HUES48 (cell line): ENCODE measurements around the gene ARHGEF17.

Experiments used
- H3K27ac ChIP-seq: one replicate; pipeline ENCODE4 v1.7.0; 2013; ENCODE audit warnings: low read depth, low read length, inconsistent platforms
- H3K27me3 ChIP-seq: 2 replicates; pipeline ENCODE4 v1.6.1; 2013; ENCODE audit warnings: mild to moderate bottlenecking, low read length; ENCODE audit not compliant: control insufficient read depth, insufficient read depth
- H3K36me3 ChIP-seq: 2 replicates; pipeline ENCODE4 v1.6.1; 2013; ENCODE audit warnings: low read length; ENCODE audit not compliant: control insufficient read depth, insufficient read depth
- H3K4me1 ChIP-seq: 2 replicates; pipeline ENCODE4 v1.6.1; 2013; ENCODE audit warnings: mild to moderate bottlenecking, low read length; ENCODE audit not compliant: control insufficient read depth, insufficient read depth
- H3K4me3 ChIP-seq: 2 replicates; pipeline ENCODE4 v1.5.1; 2013; ENCODE audit warnings: mild to moderate bottlenecking, low read depth, low read length
- H3K9ac ChIP-seq: 2 replicates; pipeline ENCODE4 v1.6.1; 2013; ENCODE audit warnings: mild to moderate bottlenecking, low read depth, low read length, moderate library complexity
- H3K9me3 ChIP-seq: 2 replicates; pipeline ENCODE4 v1.6.1; 2013; ENCODE audit warnings: low read length; ENCODE audit not compliant: control insufficient read depth, insufficient read depth

ARHGEF17 gene

DNA sequence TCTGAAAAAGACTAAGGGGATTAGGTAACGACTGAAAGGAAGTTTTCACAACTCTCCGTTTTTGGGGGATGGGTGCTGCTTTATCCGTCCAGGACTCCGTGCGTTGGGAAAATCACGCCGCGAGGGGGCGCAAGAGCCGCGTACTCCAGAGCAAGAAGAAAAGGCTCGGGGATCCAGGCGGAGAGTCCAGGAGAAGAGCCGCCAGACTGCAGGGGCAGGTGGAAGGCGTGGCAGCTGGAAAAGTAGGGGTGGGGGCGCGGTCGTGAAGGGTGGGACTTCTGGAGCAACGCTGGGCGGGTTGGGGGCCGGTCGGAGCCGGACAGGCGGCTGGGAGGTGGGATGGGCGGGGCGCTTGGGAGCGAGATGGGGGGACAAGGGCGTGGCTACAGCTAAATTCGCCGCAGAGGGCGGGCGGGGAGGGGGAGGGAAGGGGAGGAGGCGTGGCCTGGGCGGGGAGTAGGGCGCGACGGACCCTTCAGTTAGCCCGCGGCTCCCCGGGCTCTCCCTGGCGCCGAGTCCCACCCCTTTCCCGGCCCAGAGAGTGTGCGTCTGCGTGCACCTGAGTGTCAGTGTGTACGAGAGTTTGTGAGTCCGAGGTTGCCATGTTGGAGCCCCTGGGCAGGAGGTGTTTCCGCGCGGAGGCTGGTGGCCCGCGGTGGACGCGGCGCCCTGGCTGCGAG, 613 bp upstream of the ARHGEF17 start:
- Histone ChIP-seq H3K27me3 (peaks cover 35% of the 10 kb centered on the region), H3K36me3 (no peaks in the 10 kb centered on the region), H3K4me1 (peaks cover 15% of the 10 kb centered on the region; the same call in 1 of the 2 replicates), H3K9ac (peak overlapping the region; percentile 73), H3K9me3 (no peaks in the 10 kb centered on the region), H3K4me3 (peak overlapping the region; percentile 97), H3K27ac (peak overlapping the region; percentile 82)

DNA sequence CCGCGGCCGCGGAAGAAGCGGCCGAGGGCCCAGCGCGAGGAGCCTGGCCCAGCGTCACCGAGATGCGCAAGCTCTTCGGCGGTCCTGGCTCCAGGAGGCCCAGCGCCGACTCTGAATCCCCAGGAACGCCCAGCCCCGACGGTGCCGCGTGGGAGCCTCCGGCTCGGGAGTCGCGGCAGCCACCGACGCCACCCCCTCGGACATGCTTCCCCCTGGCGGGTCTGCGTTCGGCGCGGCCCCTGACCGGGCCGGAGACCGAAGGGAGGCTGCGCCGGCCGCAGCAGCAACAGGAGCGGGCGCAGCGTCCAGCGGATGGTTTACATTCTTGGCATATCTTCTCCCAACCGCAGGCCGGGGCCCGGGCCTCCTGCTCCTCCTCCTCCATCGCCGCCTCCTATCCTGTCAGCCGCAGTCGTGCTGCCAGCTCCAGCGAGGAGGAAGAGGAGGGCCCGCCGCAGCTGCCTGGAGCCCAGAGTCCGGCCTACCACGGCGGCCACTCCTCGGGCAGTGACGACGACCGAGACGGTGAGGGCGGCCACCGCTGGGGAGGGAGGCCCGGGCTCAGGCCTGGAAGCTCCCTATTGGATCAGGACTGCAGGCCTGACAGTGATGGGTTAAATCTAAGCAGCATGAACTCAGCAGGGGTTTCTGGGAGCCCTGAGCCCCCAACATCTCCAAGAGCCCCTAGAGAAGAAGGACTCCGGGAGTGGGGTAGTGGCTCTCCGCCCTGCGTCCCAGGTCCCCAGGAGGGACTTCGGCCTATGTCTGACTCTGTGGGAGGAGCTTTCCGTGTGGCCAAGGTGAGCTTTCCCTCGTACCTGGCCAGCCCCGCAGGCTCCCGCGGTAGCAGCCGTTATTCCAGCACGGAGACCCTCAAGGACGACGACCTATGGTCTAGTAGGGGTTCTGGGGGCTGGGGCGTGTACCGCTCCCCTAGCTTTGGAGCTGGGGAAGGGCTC, 1.2 kb downstream of the ARHGEF17 start:
- Histone ChIP-seq H3K27me3 (peaks cover 35% of the 10 kb centered on the region), H3K36me3 (no peaks in the 10 kb centered on the region), H3K4me3 (peak overlapping the region; percentile 97), H3K9ac (peak overlapping the region; percentile 26), H3K9me3 (no peaks in the 10 kb centered on the region), H3K4me1 (peaks cover 15% of the 10 kb centered on the region; the same call in 1 of the 2 replicates), H3K27ac (peak overlapping the region; percentile 62)

DNA sequence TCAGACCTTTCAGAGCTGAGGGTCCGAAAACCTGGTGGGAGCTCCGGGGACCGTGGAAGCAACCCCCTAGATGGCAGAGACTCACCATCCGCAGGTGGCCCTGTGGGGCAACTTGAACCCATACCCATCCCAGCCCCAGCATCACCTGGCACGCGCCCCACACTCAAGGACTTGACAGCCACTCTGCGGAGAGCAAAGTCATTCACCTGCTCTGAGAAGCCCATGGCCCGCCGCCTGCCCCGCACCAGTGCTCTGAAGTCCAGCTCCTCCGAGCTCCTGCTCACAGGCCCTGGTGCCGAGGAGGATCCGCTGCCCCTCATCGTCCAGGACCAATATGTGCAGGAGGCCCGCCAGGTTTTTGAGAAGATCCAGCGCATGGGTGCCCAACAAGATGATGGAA, 2.0 kb downstream of the ARHGEF17 start:
- H3K36me3 ChIP-seq = no peaks in the 10 kb centered on the region
- H3K27me3 ChIP-seq = peaks cover 35% of the 10 kb centered on the region
- no peaks in the 10 kb centered on the region for H3K9me3 ChIP-seq
- no peak overlapping the region; the same call in 1 of the 2 replicates for H3K4me3 ChIP-seq
- H3K9ac ChIP-seq = no peak overlapping the region
- no peak overlapping the region for H3K27ac ChIP-seq
- H3K4me1 ChIP-seq = peaks cover 15% of the 10 kb centered on the region; the same call in 1 of the 2 replicates

DNA sequence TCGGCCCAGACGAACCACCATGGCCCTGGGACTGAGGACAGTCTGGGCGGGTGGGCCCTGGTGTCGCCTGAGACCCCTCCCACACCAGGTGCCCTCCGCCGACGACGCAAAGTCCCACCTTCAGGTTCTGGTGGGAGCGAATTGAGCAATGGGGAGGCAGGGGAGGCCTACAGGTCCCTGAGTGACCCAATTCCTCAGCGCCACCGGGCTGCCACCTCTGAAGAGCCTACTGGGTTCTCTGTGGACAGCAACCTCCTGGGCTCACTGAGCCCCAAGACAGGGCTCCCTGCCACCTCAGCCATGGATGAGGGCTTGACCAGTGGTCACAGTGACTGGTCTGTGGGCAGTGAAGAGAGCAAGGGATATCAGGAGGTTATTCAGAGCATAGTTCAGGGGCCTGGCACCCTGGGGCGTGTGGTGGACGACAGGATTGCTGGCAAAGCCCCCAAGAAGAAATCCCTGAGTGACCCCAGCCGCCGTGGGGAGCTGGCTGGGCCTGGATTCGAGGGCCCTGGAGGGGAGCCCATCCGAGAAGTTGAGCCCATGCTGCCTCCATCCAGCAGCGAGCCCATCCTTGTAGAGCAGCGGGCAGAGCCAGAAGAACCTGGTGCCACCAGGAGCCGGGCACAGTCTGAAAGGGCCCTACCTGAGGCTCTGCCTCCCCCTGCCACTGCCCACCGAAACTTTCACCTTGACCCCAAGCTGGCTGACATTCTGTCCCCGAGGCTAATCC, 2.8 kb downstream of the ARHGEF17 start:
- Histone ChIP-seq H3K9me3 (no peaks in the 10 kb centered on the region), H3K4me1 (peaks cover 15% of the 10 kb centered on the region; the same call in 1 of the 2 replicates), H3K9ac (no peak overlapping the region)

DNA sequence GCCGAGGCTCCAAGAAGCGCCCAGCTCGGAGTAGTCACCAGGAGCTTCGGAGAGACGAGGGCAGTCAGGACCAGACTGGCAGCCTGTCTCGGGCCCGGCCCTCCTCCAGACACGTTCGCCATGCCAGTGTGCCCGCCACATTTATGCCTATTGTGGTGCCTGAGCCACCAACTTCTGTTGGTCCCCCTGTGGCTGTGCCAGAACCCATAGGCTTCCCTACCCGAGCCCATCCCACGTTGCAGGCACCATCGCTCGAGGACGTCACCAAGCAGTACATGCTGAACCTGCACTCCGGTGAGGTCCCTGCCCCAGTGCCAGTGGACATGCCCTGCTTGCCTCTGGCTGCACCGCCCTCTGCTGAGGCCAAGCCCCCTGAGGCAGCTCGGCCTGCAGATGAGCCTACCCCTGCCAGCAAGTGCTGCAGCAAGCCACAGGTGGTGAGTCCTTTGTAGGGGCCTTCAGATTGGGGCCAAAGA, 3.4 kb downstream of the ARHGEF17 start:
- H3K36me3 ChIP-seq = no peaks in the 10 kb centered on the region
- no peak overlapping the region for H3K9ac ChIP-seq
- peaks cover 29% of the 10 kb centered on the region for H3K27me3 ChIP-seq
- peaks cover 14% of the 10 kb centered on the region; the same call in 1 of the 2 replicates for H3K4me1 ChIP-seq
- H3K27ac ChIP-seq = no peak overlapping the region
- H3K4me3 ChIP-seq = no peak overlapping the region
- H3K9me3 ChIP-seq = no peaks in the 10 kb centered on the region

More for the DNA sequence above, 2.8 kb downstream of the ARHGEF17 start:
- Histone ChIP-seq H3K27ac (no peak overlapping the region), H3K4me3 (no peak overlapping the region), H3K27me3 (peaks cover 35% of the 10 kb centered on the region), H3K36me3 (no peaks in the 10 kb centered on the region)

DNA sequence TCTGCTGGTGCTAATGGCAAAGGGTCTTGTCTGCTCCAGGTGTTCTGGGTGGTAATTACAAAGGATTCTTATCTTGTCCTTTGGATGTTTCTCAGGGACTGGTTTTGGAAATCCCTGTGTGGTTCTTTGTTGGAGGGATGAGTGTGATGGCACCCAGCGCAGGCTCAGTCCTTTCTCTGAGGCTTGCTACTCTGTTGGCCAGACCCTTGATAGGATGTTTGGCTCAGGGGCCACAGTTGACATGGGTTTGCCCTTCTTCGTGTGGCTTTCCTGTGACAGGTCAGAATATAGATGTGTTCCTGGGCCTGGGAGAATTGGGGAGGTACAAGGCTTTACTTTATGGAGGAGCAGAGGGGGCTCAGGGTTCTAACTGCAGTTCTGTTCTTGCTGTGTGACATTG, 4.0 kb downstream of the ARHGEF17 start:
- H3K9ac ChIP-seq = no peak overlapping the region
- H3K27ac ChIP-seq = no peak overlapping the region
- H3K36me3 ChIP-seq = no peaks in the 10 kb centered on the region
- H3K4me1 ChIP-seq = peaks cover 8% of the 10 kb centered on the region; the same call in 1 of the 2 replicates
- peaks cover 25% of the 10 kb centered on the region for H3K27me3 ChIP-seq
- H3K4me3 ChIP-seq = no peak overlapping the region
- H3K9me3 ChIP-seq = no peaks in the 10 kb centered on the region

DNA sequence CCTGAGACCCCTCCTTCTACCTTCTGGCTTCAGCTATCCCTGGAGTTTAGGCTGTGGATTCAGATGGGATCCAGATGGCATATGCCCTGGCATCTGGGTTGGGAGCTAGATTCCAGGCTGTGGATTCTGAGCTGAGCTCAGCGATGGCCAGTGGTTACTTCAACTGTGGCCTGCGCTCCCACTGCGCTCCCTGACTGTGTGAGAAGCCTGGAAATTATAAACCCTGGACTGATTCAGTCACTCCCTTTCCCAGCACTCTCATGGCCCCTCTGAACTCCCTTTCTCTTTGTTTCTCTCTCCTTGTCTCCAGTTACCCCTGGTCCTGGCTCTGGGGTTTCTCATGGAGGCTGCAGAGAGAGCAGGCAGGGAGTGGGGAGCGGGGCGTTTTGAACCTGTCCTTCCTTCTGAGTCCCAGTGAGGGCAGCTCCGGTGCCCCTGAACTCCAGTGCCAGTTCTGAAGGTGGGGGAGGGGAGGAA, 4.8 kb downstream of the ARHGEF17 start:
- H3K27ac ChIP-seq = no peak overlapping the region
- H3K27me3 ChIP-seq = peaks cover 25% of the 10 kb centered on the region
- no peak overlapping the region for H3K4me3 ChIP-seq
- no peaks in the 10 kb centered on the region for H3K36me3 ChIP-seq
- peaks cover 7% of the 10 kb centered on the region; the same call in 1 of the 2 replicates for H3K4me1 ChIP-seq
- H3K9ac ChIP-seq = no peak overlapping the region
- H3K9me3 ChIP-seq = no peaks in the 10 kb centered on the region

DNA sequence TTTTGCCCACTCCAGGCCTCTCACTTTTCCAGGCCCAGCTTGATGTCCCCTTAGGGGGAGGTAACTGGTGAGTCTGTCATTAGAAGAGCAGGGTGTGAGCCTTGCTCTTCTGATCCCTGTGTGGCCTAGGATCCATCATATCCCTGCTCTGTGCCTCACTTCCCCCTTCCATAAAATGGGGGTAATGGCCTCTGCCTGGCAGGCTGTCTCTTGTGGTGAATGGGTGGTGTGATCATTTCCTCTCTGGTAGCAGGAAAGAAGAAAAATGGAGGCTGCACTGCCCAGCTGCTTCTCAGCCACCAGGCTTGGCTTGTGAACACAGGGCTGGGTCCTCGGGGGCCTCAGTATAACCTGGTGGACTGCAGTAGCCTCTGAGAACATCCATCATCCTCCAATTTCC, 5.6 kb downstream of the ARHGEF17 start:
- no peak overlapping the region for H3K4me3 ChIP-seq
- no peaks in the 10 kb centered on the region for H3K9me3 ChIP-seq
- H3K27ac ChIP-seq = no peak overlapping the region
- H3K9ac ChIP-seq = no peak overlapping the region
- no peaks in the 10 kb centered on the region for H3K36me3 ChIP-seq
- peaks cover 7% of the 10 kb centered on the region; the same call in 1 of the 2 replicates for H3K4me1 ChIP-seq
- peaks cover 22% of the 10 kb centered on the region for H3K27me3 ChIP-seq

DNA sequence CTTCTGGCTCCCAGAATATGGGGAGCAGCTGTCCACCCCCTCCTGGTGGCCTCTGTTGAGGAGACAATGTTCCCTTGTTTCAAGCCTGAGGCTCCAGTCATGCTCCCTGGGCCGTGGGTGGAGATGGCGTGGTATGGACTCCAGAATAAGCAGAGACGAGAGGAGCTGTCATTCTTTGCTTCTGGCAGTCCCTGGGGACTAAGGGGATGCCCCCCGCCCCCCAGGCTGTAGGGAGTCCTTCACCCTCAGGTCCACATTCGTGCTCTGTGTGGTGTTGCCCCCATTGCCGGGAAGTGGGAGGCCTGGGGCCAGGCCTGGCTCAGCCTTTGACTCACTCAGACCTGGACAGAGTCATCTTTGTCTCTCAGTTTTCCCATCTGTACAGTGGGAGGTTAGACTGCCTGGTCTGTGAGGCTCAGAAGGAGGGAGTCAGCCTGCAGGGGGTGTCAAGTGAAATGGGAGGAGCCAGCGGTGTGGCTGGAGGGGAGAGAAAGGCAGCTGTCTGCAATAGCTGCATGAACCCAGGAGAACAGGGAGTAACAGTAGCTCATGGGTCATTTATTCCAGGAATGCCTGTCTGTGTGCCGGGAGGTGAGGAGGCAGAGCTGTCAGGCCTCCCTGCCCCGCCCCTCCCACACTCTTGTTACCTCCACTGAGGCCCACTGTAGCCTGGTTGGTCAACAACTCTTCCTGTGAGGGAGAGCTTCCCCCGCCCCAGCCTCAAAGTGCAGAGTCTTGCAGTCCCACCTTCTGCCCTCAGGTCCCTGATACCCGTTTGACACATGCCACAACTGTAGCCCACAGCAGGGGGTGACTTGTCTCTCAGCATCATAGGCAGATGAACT, 6.3 kb downstream of the ARHGEF17 start:
- Histone ChIP-seq H3K4me1 (peaks cover 7% of the 10 kb centered on the region; the same call in 1 of the 2 replicates), H3K4me3 (no peak overlapping the region), H3K27me3 (peaks cover 15% of the 10 kb centered on the region), H3K36me3 (no peaks in the 10 kb centered on the region), H3K9ac (no peak overlapping the region), H3K27ac (no peak overlapping the region), H3K9me3 (no peaks in the 10 kb centered on the region)
